GM12801 (cell line): ENCODE results near the gene AHRR.

ENCODE experiments used
- CTCF ChIP-seq: IDR thresholded peaks from one replicate; pipeline ENCODE4 v1.5.1; 2011; ENCODE audit warnings: control low read depth; ENCODE audit not compliant: insufficient read length; ENCODE audit errors: extremely low read depth

The AHRR gene

GRCh38 chr5:477871-478270, 156.4 kb downstream of the AHRR start:
- TF ChIP-seq CTCF, result no peak

GRCh38 chr5:478369-478981, 157.0 kb downstream of the AHRR start:
- no peak for TF ChIP-seq CTCF

GRCh38 chr5:478982-479535, 157.5 kb downstream of the AHRR start:
- no peak for TF ChIP-seq CTCF

- no peak for TF ChIP-seq CTCF
These were observed 158.2 kb downstream of the AHRR start for GRCh38 chr5:479566-480319.

- no peak for TF ChIP-seq CTCF
These were observed 159.8 kb downstream of the AHRR start for GRCh38 chr5:481347-481746.

- TF ChIP-seq CTCF, result no peak
These were observed 160.5 kb downstream of the AHRR start for GRCh38 chr5:482021-482420.

GRCh38 chr5:482506-482905, 161.0 kb downstream of the AHRR start:
- no peak for TF ChIP-seq CTCF
